GM12875 (cell line): Measurements from ENCODE around the gene RNFT1.
A peak's percentile ranks its signal among the peaks of the same experiment; 100 is the strongest.
"Not testable (repeated sequence)": the region's sequence is repeated elsewhere in the genome, so short reads cannot be mapped to it uniquely, and the experiment has no call there.

ENCODE experiments used
- H3K4me3 ChIP-seq: one replicate; pipeline ENCODE4 v1.5.1; 2011; ENCODE audit warnings: low read depth, low read length, control low read depth
- CTCF ChIP-seq: IDR thresholded peaks from 2 replicates; pipeline ENCODE4 v1.5.1; 2011; ENCODE audit warnings: low read depth, mild to moderate bottlenecking, control low read depth, inconsistent platforms, low read length, moderate library complexity, borderline replicate concordance; ENCODE audit not compliant: insufficient read depth

Gene RNFT1

GRCh38 chr17:59964482-59965328 is at the start of gene RNFT1:
TSS of gene RNFT1 (minus strand) at chr17:59964740. CDS start at chr17:59964663, 77 bp downstream.
- TF ChIP-seq CTCF, result no peak
- peak within 1 kb of the TSS; percentile 67 for H3K4me3 ChIP-seq

- H3K4me3 ChIP-seq, result not testable (repeated sequence)
Observed at GRCh38 chr17:60009326-60009725, 44.8 kb upstream of the RNFT1 start.

GRCh38 chr17:60008377-60008776 is 43.8 kb upstream of the RNFT1 start:
- H3K4me3 ChIP-seq, result not testable (repeated sequence)

GRCh38 chr17:60006160-60006559 is 41.6 kb upstream of the RNFT1 start:
- TF ChIP-seq CTCF, result no peak
- H3K4me3 ChIP-seq, result no peak overlapping the region

GRCh38 chr17:60004561-60004960 is 40.0 kb upstream of the RNFT1 start:
- not testable (repeated sequence) for H3K4me3 ChIP-seq

- H3K4me3 ChIP-seq, result not testable (repeated sequence)
Observed at GRCh38 chr17:60002405-60002804, 37.9 kb upstream of the RNFT1 start.

- not testable (repeated sequence) for H3K4me3 ChIP-seq
Observed at GRCh38 chr17:59996608-59997007, 32.1 kb upstream of the RNFT1 start.

- not testable (repeated sequence) for H3K4me3 ChIP-seq
Observed at GRCh38 chr17:59975166-59975565, 10.6 kb upstream of the RNFT1 start.

- H3K4me3 ChIP-seq, result not testable (repeated sequence)
Observed at GRCh38 chr17:59973483-59973882, 8.9 kb upstream of the RNFT1 start.

- no peak for TF ChIP-seq CTCF
- H3K4me3 ChIP-seq, result no peak overlapping the region
Observed at GRCh38 chr17:59972778-59973177, 8.2 kb upstream of the RNFT1 start.

GRCh38 chr17:59971771-59972170 is 7.2 kb upstream of the RNFT1 start:
- H3K4me3 ChIP-seq, result not testable (repeated sequence)
